Right atrium auricular region (tissue), 2 donors: Measurements from ENCODE around the gene LRP2. TPM values are rescaled to one million over a fixed set of nuclear protein-coding genes. Genes with fewer than 3 reads are reported as not detected.
A peak's percentile ranks its signal among the peaks of the same experiment; 100 is the strongest.
"Not testable (repeated sequence)": the region's sequence is repeated elsewhere in the genome, so short reads cannot be mapped to it uniquely, and the experiment has no call there.

Experiments
- DNase-seq: peaks from one replicate; pipeline ENCODE4 v3.0.0-alpha.2; 2019; ENCODE audit warnings: low spot score
- H3K27ac ChIP-seq, 2 donors: fragments of 200-600 bp; sonication (generic); 1 replicate in 1 of 2; 2 replicates in 1 of 2; pipeline ENCODE4 v1.5.1; 2016 to 2019
- H3K27me3 ChIP-seq, 2 donors: fragments of 200-600 bp; sonication (generic); one replicate each; pipeline versions ENCODE4 v1.5.1 to v1.6.0; 2017 to 2019
- H3K36me3 ChIP-seq: fragments of 200-600 bp; sonication (generic); one replicate; pipeline ENCODE4 v1.5.1; 2016
- H3K4me1 ChIP-seq, 2 donors: fragments of 200-600 bp; sonication (generic); one replicate each; pipeline versions ENCODE4 v1.5.1 to v1.6.0; 2017 to 2019
- H3K4me3 ChIP-seq, 2 donors: fragments of 200-600 bp; sonication (generic); 1 replicate in 1 of 2; 2 replicates in 1 of 2; pipeline ENCODE4 v1.5.1; 2017 to 2019; ENCODE audit warnings: mild to moderate bottlenecking in 1 of 2, moderate library complexity in 1 of 2
- H3K9me3 ChIP-seq, 2 donors: fragments of 200-600 bp; sonication (generic); one replicate each; pipeline ENCODE4 v1.5.1; 2019
- total RNA-seq, 2 donors: library from RNA; depleted of rRNA; stranded (reverse); fragments of >200 nt; gene quantifications; one replicate each; pipeline ENCODE4 v1.1.0, GENCODE V29; 2016
- TF ChIP-seq, protein P1 (sequence below), 2 donors: fragments of 200-600 bp; sonication (generic); IDR thresholded peaks; one replicate each; pipeline ENCODE4 v1.5.1; 2019; ENCODE audit warnings: antibody characterized with exemption in 2 of 2

The LRP2 gene
- 10 to 100 TPM in 1 of 2 donors, 1 to 10 TPM in 1; 8.1 to 14.8 TPM for total RNA-seq

- TF ChIP-seq, protein P1, sequence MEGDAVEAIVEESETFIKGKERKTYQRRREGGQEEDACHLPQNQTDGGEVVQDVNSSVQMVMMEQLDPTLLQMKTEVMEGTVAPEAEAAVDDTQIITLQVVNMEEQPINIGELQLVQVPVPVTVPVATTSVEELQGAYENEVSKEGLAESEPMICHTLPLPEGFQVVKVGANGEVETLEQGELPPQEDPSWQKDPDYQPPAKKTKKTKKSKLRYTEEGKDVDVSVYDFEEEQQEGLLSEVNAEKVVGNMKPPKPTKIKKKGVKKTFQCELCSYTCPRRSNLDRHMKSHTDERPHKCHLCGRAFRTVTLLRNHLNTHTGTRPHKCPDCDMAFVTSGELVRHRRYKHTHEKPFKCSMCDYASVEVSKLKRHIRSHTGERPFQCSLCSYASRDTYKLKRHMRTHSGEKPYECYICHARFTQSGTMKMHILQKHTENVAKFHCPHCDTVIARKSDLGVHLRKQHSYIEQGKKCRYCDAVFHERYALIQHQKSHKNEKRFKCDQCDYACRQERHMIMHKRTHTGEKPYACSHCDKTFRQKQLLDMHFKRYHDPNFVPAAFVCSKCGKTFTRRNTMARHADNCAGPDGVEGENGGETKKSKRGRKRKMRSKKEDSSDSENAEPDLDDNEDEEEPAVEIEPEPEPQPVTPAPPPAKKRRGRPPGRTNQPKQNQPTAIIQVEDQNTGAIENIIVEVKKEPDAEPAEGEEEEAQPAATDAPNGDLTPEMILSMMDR (IDR thresholded peaks at IDR 0.05) = no peak
- no peak for DNase-seq
- no peak within 1 kb of the TSS for H3K27ac ChIP-seq
- H3K4me1 ChIP-seq = peaks cover 0 to 36% of the 10 kb centered on the region in 2 donors
- no peaks in the 10 kb centered on the region for H3K36me3 ChIP-seq
- no peaks in the 10 kb centered on the region for H3K9me3 ChIP-seq
- H3K4me3 ChIP-seq = peak within 1 kb of the TSS; percentile 42 to 54
- peaks cover 5 to 10% of the 10 kb centered on the region in 2 donors for H3K27me3 ChIP-seq
Observed at GRCh38 chr2:169362118-169362893, at the start of gene LRP2. Gene LRP2 (minus strand): TSS chr2:169362534. CDS start chr2:169362399, 135 bp downstream.

- TF ChIP-seq, protein P1 (IDR thresholded peaks at IDR 0.05) = no peak
- Histone ChIP-seq H3K36me3 (no peaks in the 10 kb centered on the region), H3K27me3 (no peaks in the 10 kb centered on the region), H3K4me3 (no peak overlapping the region), H3K9me3 (no peaks in the 10 kb centered on the region), H3K4me1 (no peaks in the 10 kb centered on the region), H3K27ac (no peak overlapping the region)
- no peak for DNase-seq
Observed at GRCh38 chr2:169406891-169407290, 44.6 kb upstream of the LRP2 start.

DNA sequence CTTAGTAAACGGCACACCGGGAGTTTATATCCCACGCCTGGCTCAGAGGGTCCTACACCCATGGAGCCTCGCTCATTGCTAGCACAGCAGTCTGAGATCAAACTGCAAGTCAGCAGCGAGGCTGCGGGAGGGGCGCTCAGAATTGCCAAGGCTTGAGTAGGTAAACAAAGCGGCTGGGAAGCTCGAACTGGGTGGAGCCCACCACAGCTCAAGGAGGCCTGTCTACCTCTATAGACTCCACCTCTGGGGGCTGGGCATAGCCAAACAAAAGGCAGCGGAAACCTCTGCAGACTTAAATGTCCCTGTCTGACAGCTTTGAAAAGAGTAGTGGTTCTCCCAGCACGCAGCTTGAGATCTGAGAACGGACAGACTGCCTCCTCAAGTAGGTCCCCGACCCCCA is 37.2 kb upstream of the LRP2 start:
- not testable (repeated sequence) for H3K36me3 ChIP-seq, H3K4me1 ChIP-seq, DNase-seq, H3K27ac ChIP-seq, H3K27me3 ChIP-seq, H3K9me3 ChIP-seq, H3K4me3 ChIP-seq

GRCh38 chr2:169397697-169398096 is 35.4 kb upstream of the LRP2 start:
- TF ChIP-seq, protein P1 (IDR thresholded peaks at IDR 0.05) = peak in 1 of 2 donors; percentile 44

DNA sequence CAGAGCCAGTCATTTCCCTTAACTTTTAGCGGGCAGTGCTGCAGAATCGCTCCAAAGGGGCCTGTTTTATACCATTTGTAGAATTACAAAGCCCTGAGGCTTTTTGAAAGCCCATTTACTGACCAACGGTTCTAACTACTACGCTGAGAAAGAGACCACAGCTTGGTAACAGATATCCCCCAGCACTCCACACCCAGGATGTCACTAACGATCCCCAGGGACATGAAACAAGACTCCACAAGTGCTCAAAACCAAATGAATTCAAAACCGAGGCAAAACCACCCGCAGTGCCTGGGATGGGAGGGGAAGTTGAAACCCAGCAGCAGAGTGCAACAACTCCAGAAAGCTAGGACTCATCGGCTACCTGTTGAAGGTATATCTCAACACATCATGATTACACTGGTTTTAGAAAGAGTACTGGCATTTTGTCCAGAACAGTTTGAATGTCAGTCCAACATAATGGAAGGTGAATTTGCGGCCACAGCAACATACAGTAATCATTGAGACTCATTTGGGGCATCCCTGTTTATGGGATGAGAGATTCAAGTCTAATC is 33.6 kb upstream of the LRP2 start:
- DNase-seq = no peak

More at GRCh38 chr2:169397697-169398096, 35.4 kb upstream of the LRP2 start:
- DNase-seq = no peak
- Histone ChIP-seq H3K36me3 (no peaks in the 10 kb centered on the region), H3K27ac (no peak overlapping the region), H3K9me3 (no peaks in the 10 kb centered on the region), H3K4me1 (no peaks in the 10 kb centered on the region), H3K4me3 (no peak overlapping the region), H3K27me3 (no peaks in the 10 kb centered on the region)

DNA sequence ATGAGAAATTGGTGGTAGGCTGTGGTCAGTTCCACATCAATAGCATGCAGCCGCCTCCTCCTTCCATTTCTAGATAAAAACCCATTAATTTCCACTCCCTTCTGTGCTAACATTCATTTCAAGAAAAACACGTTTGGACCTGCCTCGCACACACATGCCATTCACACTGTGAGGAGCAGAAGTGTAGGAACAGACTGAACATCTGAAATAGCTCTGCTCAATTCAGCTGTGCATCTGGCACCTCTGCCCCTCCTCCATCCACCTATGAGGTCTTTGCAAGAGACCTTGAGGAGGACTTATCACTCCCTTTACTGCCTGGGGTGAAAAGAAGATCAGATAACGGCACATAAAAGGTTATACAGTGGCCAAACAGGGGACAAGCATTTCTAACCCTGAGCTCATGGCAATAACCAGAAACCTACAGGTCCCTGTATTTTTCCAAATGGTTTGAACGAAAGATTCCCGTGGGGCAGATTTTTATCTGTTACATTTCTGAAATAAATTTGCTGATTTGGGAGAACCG is 30.8 kb upstream of the LRP2 start:
- no peak overlapping the region for H3K27ac ChIP-seq
- no peaks in the 10 kb centered on the region for H3K4me1 ChIP-seq
- TF ChIP-seq, protein P1 (IDR thresholded peaks at IDR 0.05) = no peak
- no peak overlapping the region for H3K4me3 ChIP-seq
- H3K9me3 ChIP-seq = no peaks in the 10 kb centered on the region
- no peaks in the 10 kb centered on the region for H3K36me3 ChIP-seq
- no peak for DNase-seq
- H3K27me3 ChIP-seq = no peaks in the 10 kb centered on the region

More for the DNA sequence above, 33.6 kb upstream of the LRP2 start:
- H3K4me1 ChIP-seq = no peaks in the 10 kb centered on the region
- no peaks in the 10 kb centered on the region for H3K27me3 ChIP-seq
- no peaks in the 10 kb centered on the region for H3K36me3 ChIP-seq
- TF ChIP-seq, protein P1 (IDR thresholded peaks at IDR 0.05) = no peak
- H3K27ac ChIP-seq = no peak overlapping the region
- no peak overlapping the region for H3K4me3 ChIP-seq
- H3K9me3 ChIP-seq = no peaks in the 10 kb centered on the region
